SK-N-MC (cell line): Measurements from ENCODE around the gene HOMER3.

Source experiments
- EZH2 ChIP-seq: fragments of 200-600 bp; sonication (generic); IDR thresholded peaks from one replicate; pipeline ENCODE4 v1.6.1; 2017; ENCODE audit warnings: antibody characterized with exemption
- POLR2AphosphoS5 ChIP-seq: IDR thresholded peaks from 2 replicates; pipeline ENCODE4 v1.6.1; 2012; ENCODE audit warnings: mild to moderate bottlenecking, low read depth, low read length, borderline replicate concordance

DNA sequence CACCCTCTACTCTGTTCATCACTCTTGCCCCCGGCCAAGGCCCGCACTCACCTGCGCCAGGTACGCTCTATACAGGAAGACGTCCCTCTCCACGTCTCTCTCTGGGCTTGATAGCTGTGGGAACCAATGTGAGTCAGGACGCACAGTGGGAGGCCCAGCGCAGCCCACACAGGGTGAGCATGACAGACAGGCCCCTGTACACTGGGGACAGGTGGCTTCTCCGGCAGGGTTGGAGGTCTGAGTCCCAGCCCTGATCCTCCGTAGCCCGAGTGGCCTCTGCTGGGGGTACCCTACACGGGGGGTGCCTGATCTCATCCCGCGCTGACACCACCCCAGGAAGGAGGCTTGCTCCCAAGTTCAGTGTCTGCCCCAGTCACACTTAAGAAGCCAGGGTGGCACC lies 28.1 kb downstream of the HOMER3 start:
- TF ChIP-seq EZH2 (no peak), POLR2AphosphoS5 (no peak)
